Fibroblast of the aortic adventitia (primary cell): ENCODE measurements around the gene OXER1. TPM values are rescaled to one million over a fixed set of nuclear protein-coding genes. Genes with fewer than 3 reads are reported as not detected.

Source experiments
- DNase-seq: peaks from one replicate; pipeline ENCODE4 v3.0.0-alpha.2; 2010; ENCODE audit warnings: low read depth
- H3K4me3 ChIP-seq: 2 replicates; pipeline ENCODE4 v1.5.1; 2011; ENCODE audit warnings: low read depth, mild to moderate bottlenecking, control low read depth, low read length, moderate library complexity
- small RNA-seq: library from RNA; depleted of rRNA; stranded (forward); fragments of <200 nt; gene quantifications from one replicate; pipeline ENCODE3, GENCODE V24; 2012
- total RNA-seq: library from RNA; depleted of rRNA; stranded (reverse); fragments of >200 nt; gene quantifications from 2 replicates; pipeline ENCODE4 v1.2.3, GENCODE V29; 2012; ENCODE audit warnings: low replicate concordance
- TF ChIP-seq, protein P1 (sequence below): IDR thresholded peaks from 2 replicates; pipeline ENCODE4 v1.5.1; 2011; ENCODE audit warnings: mild to moderate bottlenecking, low read length, control low read depth, inconsistent platforms; ENCODE audit not compliant: insufficient read depth

OXER1 gene
- total RNA-seq, 1 donor, result 0.27 TPM

DNA sequence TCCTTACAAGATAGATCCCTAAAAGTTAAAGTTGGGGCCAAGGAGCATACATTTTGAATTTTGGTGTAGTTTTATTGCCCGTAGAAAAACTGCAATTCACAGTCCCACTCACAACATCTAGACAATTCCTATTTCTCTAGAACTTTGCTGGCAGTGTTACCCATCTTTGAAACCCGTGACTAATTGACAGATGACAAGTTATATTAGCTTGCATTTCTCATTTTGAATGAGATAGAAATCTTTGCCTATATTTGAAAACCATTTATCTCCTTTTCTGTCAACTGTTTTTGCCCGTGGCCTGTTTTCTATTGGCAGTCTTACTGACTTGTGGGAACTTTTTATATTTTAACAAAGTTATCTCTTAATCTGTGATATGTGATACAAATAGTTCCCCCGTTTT is 50.0 kb downstream of the OXER1 start:
- DNase-seq, result no peak
- TF ChIP-seq, protein P1, sequence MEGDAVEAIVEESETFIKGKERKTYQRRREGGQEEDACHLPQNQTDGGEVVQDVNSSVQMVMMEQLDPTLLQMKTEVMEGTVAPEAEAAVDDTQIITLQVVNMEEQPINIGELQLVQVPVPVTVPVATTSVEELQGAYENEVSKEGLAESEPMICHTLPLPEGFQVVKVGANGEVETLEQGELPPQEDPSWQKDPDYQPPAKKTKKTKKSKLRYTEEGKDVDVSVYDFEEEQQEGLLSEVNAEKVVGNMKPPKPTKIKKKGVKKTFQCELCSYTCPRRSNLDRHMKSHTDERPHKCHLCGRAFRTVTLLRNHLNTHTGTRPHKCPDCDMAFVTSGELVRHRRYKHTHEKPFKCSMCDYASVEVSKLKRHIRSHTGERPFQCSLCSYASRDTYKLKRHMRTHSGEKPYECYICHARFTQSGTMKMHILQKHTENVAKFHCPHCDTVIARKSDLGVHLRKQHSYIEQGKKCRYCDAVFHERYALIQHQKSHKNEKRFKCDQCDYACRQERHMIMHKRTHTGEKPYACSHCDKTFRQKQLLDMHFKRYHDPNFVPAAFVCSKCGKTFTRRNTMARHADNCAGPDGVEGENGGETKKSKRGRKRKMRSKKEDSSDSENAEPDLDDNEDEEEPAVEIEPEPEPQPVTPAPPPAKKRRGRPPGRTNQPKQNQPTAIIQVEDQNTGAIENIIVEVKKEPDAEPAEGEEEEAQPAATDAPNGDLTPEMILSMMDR, result no peak
- H3K4me3 ChIP-seq, result no peak overlapping the region

DNA sequence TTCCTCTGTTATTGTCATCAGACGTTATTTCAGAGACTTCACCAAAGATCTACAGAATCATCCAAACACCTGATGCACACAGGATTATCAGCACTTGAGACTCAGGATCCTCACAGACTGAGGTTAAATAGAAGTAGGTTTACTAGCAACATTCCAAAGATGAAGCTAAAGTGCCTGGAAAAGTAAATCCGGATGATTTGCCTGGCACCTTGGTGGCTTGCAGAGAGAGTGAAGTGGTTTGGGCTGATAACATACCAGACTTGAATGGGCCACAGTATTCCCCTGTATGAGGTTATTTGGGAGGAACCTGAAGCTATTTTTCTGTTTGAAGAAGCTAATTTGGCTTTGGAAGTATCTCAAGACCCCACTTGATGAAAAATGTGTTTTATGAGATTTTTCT is 51.0 kb downstream of the OXER1 start:
- no peak overlapping the region for H3K4me3 ChIP-seq
- TF ChIP-seq, protein P1, result no peak
- DNase-seq, result no peak

Small RNA genes lying within 50 kb of the gene (small RNA-seq; reads per million reads assigned to genes)
- gene RNU6-137P, result not detected

Other genes starting within 250 kb of the OXER1 start
- gene MTA3, start 195.5 kb downstream of the OXER1 start, total RNA-seq, result 27.5 and 34.1 TPM in 2 replicates
- 0.90 and 5.4 TPM in 2 replicates for gene HAAO, start 28.4 kb upstream of the OXER1 start, total RNA-seq